ENCODE data around the gene CENPX. TPM values are rescaled to one million over a fixed set of nuclear protein-coding genes. Genes with fewer than 3 reads are reported as not detected.

CENPX gene
- total and polyA plus RNA-seq, 2 of the 13 experiments (the other 11 are each of a cell fraction or from before 2014, with no cell fraction given) = 92.7 to 170 TPM

DNA sequence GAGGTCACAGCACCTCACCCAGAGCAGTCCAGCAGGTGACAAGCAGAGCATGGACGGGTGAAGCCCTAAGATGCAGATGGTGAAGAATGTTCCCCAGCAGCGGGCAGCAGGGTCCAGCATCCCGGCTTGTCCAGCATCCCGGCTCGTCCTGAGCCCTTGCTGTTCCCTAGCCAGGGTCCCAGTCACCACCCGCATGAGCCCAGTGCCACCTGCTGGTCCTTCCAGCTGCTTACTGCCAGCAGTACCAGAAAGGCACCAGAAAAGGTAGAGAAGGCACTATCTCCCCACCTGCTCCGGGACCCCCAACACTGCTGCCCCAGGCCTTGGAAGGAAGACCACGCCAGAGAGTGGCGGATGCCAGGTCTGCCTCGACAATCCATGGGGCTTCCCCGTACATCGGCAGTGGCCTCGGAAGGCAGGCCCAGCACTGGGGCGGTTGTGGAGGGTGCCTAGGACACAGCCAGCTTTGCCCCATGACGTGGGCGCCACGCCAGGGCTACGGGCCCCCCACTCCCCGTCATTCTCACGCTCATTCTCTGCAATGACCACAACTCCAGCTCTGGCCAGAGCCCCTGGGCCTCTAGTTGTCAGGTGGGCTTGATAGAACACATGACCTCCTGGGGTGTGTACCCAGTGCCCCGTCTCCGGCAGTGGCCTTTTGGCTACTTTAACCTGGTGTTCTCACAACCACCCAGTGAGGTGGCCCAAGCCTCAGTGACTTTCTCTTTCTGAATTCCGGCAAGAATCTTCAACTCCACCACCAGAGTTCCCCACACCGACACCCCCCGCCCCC, 1.4 kb downstream of the CENPX start (continued):
- TF ChIP-seq, protein P1, sequence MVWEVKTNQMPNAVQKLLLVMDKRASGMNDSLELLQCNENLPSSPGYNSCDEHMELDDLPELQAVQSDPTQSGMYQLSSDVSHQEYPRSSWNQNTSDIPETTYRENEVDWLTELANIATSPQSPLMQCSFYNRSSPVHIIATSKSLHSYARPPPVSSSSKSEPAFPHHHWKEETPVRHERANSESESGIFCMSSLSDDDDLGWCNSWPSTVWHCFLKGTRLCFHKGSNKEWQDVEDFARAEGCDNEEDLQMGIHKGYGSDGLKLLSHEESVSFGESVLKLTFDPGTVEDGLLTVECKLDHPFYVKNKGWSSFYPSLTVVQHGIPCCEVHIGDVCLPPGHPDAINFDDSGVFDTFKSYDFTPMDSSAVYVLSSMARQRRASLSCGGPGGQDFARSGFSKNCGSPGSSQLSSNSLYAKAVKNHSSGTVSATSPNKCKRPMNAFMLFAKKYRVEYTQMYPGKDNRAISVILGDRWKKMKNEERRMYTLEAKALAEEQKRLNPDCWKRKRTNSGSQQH (CRISPR knock-in tag; IDR thresholded peaks at IDR 0.05; ENCODE audit: low read depth) = no peak; the same call in 1 of the 2 replicates
- TF ChIP-seq TOPORS (CRISPR knock-in tag; IDR thresholded peaks at IDR 0.05) (no peak), SIX1 (CRISPR knock-in tag; IDR thresholded peaks at IDR 0.05; ENCODE audit: borderline replicate concordance) (no peak), KDM3A (CRISPR knock-in tag; IDR thresholded peaks at IDR 0.05; ENCODE audit: low read depth) (peak; percentile 98), ZNF776 (CRISPR knock-in tag; IDR thresholded peaks at IDR 0.05) (0 out of 2 replicates have a peak, but pooled peaks have one; percentile 2), ETV6 (CRISPR knock-in tag; conservative IDR thresholded peaks at IDR 0.05) (no peak; the same call in 1 of the 2 replicates), RBM39 (IDR thresholded peaks at IDR 0.05; ENCODE audit: low read depth, low read length, poor library complexity, severe bottlenecking) (peak; percentile 42), GABPA (IDR thresholded peaks at IDR 0.05; ENCODE audit: low read depth, low read length) (no peak), GABPA (CRISPR knock-in tag; IDR thresholded peaks at IDR 0.05; ENCODE audit: low read depth) (no peak), POLR2AphosphoS5 (IDR thresholded peaks at IDR 0.05; ENCODE audit: low read depth, low read length) (peak; percentile 30; the same call in 1 of the 2 replicates), RNF2 (conservative IDR thresholded peaks at IDR 0.05; ENCODE audit: low read depth) (no peak), TEAD3 (CRISPR knock-in tag; optimal IDR thresholded peaks at IDR 0.05; ENCODE audit: borderline replicate concordance) (peak; percentile 71), ZNF75D (CRISPR knock-in tag; IDR thresholded peaks at IDR 0.05; ENCODE audit: borderline replicate concordance) (no peak), KDM2A (CRISPR knock-in tag; IDR thresholded peaks at IDR 0.05; ENCODE audit: borderline replicate concordance, low read depth) (peak; percentile 96), ZNF572 (CRISPR knock-in tag; IDR thresholded peaks at IDR 0.05) (0 out of 2 replicates have a peak, but pooled peaks have one; percentile 42), GATA4 (IDR thresholded peaks at IDR 0.05; ENCODE audit: borderline replicate concordance, low read depth) (no peak; the same call in 1 of the 2 replicates), SRSF1 (optimal IDR thresholded peaks at IDR 0.05; ENCODE audit: low read depth, low read length) (peak; percentile 70), SMARCE1 (IDR thresholded peaks at IDR 0.05; ENCODE audit: borderline replicate concordance) (no peak), SP4 (CRISPR knock-in tag; IDR thresholded peaks at IDR 0.05) (0 out of 2 replicates have a peak, but pooled peaks have one; percentile 75), TOE1 (CRISPR knock-in tag; IDR thresholded peaks at IDR 0.05) (0 out of 2 replicates have a peak, but pooled peaks have one; percentile 41), ZNF781 (CRISPR knock-in tag; IDR thresholded peaks at IDR 0.05; ENCODE audit: borderline replicate concordance, not compliant biosample characterization) (no peak)
- TF ChIP-seq, protein P2, sequence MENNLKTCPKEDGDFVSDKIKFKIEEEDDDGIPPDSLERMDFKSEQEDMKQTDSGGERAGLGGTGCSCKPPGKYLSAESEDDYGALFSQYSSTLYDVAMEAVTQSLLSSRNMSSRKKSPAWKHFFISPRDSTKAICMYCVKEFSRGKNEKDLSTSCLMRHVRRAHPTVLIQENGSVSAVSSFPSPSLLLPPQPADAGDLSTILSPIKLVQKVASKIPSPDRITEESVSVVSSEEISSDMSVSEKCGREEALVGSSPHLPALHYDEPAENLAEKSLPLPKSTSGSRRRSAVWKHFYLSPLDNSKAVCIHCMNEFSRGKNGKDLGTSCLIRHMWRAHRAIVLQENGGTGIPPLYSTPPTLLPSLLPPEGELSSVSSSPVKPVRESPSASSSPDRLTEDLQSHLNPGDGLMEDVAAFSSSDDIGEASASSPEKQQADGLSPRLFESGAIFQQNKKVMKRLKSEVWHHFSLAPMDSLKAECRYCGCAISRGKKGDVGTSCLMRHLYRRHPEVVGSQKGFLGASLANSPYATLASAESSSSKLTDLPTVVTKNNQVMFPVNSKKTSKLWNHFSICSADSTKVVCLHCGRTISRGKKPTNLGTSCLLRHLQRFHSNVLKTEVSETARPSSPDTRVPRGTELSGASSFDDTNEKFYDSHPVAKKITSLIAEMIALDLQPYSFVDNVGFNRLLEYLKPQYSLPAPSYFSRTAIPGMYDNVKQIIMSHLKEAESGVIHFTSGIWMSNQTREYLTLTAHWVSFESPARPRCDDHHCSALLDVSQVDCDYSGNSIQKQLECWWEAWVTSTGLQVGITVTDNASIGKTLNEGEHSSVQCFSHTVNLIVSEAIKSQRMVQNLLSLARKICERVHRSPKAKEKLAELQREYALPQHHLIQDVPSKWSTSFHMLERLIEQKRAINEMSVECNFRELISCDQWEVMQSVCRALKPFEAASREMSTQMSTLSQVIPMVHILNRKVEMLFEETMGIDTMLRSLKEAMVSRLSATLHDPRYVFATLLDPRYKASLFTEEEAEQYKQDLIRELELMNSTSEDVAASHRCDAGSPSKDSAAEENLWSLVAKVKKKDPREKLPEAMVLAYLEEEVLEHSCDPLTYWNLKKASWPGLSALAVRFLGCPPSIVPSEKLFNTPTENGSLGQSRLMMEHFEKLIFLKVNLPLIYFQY (CRISPR knock-in tag; IDR thresholded peaks at IDR 0.05; ENCODE audit: borderline replicate concordance) = peak; percentile 70; the same call in 1 of the 2 replicates
- TF ChIP-seq, protein P3, sequence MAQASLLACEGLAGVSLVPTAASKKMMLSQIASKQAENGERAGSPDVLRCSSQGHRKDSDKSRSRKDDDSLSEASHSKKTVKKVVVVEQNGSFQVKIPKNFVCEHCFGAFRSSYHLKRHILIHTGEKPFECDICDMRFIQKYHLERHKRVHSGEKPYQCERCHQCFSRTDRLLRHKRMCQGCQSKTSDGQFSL (CRISPR knock-in tag; IDR thresholded peaks at IDR 0.05) = 0 out of 2 replicates have a peak, but pooled peaks have one; percentile 82
- TF ChIP-seq, protein P4, sequence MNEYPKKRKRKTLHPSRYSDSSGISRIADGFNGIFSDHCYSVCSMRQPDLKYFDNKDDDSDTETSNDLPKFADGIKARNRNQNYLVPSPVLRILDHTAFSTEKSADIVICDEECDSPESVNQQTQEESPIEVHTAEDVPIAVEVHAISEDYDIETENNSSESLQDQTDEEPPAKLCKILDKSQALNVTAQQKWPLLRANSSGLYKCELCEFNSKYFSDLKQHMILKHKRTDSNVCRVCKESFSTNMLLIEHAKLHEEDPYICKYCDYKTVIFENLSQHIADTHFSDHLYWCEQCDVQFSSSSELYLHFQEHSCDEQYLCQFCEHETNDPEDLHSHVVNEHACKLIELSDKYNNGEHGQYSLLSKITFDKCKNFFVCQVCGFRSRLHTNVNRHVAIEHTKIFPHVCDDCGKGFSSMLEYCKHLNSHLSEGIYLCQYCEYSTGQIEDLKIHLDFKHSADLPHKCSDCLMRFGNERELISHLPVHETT (CRISPR knock-in tag; conservative IDR thresholded peaks at IDR 0.05) = peak; percentile 24; the same call in 1 of the 2 replicates

Data from HepG2 (cell line).